GM10248 (cell line): ENCODE results near the gene ALKBH3.

Experiments
- CTCF ChIA-PET: fragments of 300-600 bp; sonication (Branson Sonifier 250); formaldehyde crosslinking; extraction: SDS; loops from one replicate; lab custom pipeline; 2021; ENCODE audit warnings: antibody characterized with exemption; lab: Yijun Ruan, JAX
- POLR2A ChIA-PET: fragments of 350-650 bp; sonication (Branson Sonifier 250); formaldehyde crosslinking; extraction: SDS; loops from one replicate; lab custom pipeline; 2020; ENCODE audit warnings: antibody characterized with exemption; lab: Yijun Ruan, JAX
- DNase-seq: peaks from one replicate; pipeline ENCODE4 v3.0.0; 2012; ENCODE audit errors: extremely low spot score
- TF ChIP-seq, protein P1 (sequence below): IDR thresholded peaks from 2 replicates; pipeline ENCODE4 v1.5.1; 2012; ENCODE audit warnings: mild to moderate bottlenecking, low read depth; ENCODE audit errors: extremely low read depth, missing control alignments, control extremely low read depth

Gene ALKBH3

GRCh38 chr11:43880640-43881159 is at the start of gene ALKBH3:
ALKBH3 (plus strand) TSS chr11:43880831; CDS start chr11:43882653, 1,822 bp downstream.
- ChIA-PET POLR2A (no interaction called here), CTCF (interaction anchor here (1.0 to 1.7 kb wide), 3 partner anchors 9 to 29 kb away, joined by 3 to 15 read pairs (median 5); no protein-coding TSS in a partner anchor)
- TF ChIP-seq, protein P1, sequence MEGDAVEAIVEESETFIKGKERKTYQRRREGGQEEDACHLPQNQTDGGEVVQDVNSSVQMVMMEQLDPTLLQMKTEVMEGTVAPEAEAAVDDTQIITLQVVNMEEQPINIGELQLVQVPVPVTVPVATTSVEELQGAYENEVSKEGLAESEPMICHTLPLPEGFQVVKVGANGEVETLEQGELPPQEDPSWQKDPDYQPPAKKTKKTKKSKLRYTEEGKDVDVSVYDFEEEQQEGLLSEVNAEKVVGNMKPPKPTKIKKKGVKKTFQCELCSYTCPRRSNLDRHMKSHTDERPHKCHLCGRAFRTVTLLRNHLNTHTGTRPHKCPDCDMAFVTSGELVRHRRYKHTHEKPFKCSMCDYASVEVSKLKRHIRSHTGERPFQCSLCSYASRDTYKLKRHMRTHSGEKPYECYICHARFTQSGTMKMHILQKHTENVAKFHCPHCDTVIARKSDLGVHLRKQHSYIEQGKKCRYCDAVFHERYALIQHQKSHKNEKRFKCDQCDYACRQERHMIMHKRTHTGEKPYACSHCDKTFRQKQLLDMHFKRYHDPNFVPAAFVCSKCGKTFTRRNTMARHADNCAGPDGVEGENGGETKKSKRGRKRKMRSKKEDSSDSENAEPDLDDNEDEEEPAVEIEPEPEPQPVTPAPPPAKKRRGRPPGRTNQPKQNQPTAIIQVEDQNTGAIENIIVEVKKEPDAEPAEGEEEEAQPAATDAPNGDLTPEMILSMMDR: no peak
- peak; percentile 88 for DNase-seq

- TF ChIP-seq, protein P1: no peak
- no peak for DNase-seq
- POLR2A ChIA-PET: no interaction called here
- CTCF ChIA-PET: interaction anchor here (1.2 to 7.0 kb wide), 2 partner anchors 21 kb away, joined by 3 to 39 read pairs; no protein-coding TSS in a partner anchor
Observed at GRCh38 chr11:43830928-43831440, 49.6 kb upstream of the ALKBH3 start.

- CTCF ChIA-PET: interaction anchor here (1.1 to 7.0 kb wide), 7 partner anchors 9 to 395 kb away, joined by 3 to 39 read pairs (median 3); no protein-coding TSS in a partner anchor
- TF ChIP-seq, protein P1: no peak
- no peak for DNase-seq
- POLR2A ChIA-PET: no interaction called here
Observed at GRCh38 chr11:43832536-43832935, 48.1 kb upstream of the ALKBH3 start.

- no peak for DNase-seq
- CTCF ChIA-PET: interaction anchor here (1.1 to 7.0 kb wide), 5 partner anchors 8 to 396 kb away, joined by 3 to 39 read pairs (median 4); no protein-coding TSS in a partner anchor
- TF ChIP-seq, protein P1: no peak
- POLR2A ChIA-PET: no interaction called here
Observed at GRCh38 chr11:43833657-43834073, 47.0 kb upstream of the ALKBH3 start.

- POLR2A ChIA-PET: no interaction called here
- DNase-seq: no peak
Observed at GRCh38 chr11:43834286-43834685, 46.3 kb upstream of the ALKBH3 start.

GRCh38 chr11:43835104-43835503 is 45.5 kb upstream of the ALKBH3 start:
- DNase-seq: no peak
- ChIA-PET POLR2A (no interaction called here), CTCF (interaction anchor here (1.1 to 1.5 kb wide), 3 partner anchors 9 to 268 kb away, joined by 3 to 4 read pairs (median 4); no protein-coding TSS in a partner anchor)
- TF ChIP-seq, protein P1: no peak

More at GRCh38 chr11:43834286-43834685, 46.3 kb upstream of the ALKBH3 start:
- CTCF ChIA-PET: interaction anchor here (2.1 to 7.0 kb wide), 2 partner anchors 8 to 17 kb away, joined by 9 to 39 read pairs; no protein-coding TSS in a partner anchor
- TF ChIP-seq, protein P1: no peak
